HepG2 (cell line): ENCODE results near the gene SLU7. TPM values are rescaled to one million over a fixed set of nuclear protein-coding genes. Genes with fewer than 3 reads are reported as not detected.

Source experiments
- AHR ChIP-seq: IDR thresholded peaks from 2 replicates; pipeline ENCODE4 v1.6.1; 2018; ENCODE audit warnings: missing genetic modification reagents, missing compliant biosample characterization
- BCL6 ChIP-seq: IDR thresholded peaks from 2 replicates; pipeline ENCODE4 v1.6.1; 2016; ENCODE audit warnings: missing genetic modification reagents, missing compliant biosample characterization
- ETV5 ChIP-seq: IDR thresholded peaks from 2 replicates; pipeline ENCODE4 v1.6.1; 2018; ENCODE audit warnings: missing biosample characterization, missing genetic modification reagents, inconsistent platforms, borderline replicate concordance
- HMG20A ChIP-seq: IDR thresholded peaks from 2 replicates; pipeline ENCODE4 v1.6.1; 2016; ENCODE audit warnings: borderline replicate concordance
- MAFG ChIP-seq: sonication (generic); formaldehyde crosslinking; IDR thresholded peaks from 2 replicates; pipeline ENCODE4 v1.5.1; 2020; ENCODE audit warnings: mild to moderate bottlenecking, missing genetic modification reagents
- SAP130 ChIP-seq: IDR thresholded peaks from 2 replicates; pipeline ENCODE4 v1.6.1; 2016; ENCODE audit warnings: low read depth
- TBX3 ChIP-seq: fragments of 450-650 bp; IDR thresholded peaks from 2 replicates; pipeline ENCODE4 v1.6.1; 2017; ENCODE audit warnings: antibody characterized with exemption, mild to moderate bottlenecking, inconsistent platforms, borderline replicate concordance
- TP53 ChIP-seq: sonication (generic); formaldehyde crosslinking; conservative IDR thresholded peaks from 2 replicates; pipeline ENCODE4 v1.4.0; 2020; ENCODE audit warnings: missing genetic modification reagents
- ZMYM3 ChIP-seq: sonication (generic); formaldehyde crosslinking; IDR thresholded peaks from 2 replicates; pipeline ENCODE4 v1.5.1; 2020; ENCODE audit warnings: mild to moderate bottlenecking, missing genetic modification reagents
- ZNF205 ChIP-seq: IDR thresholded peaks from 2 replicates; pipeline ENCODE4 v1.6.1; 2018; ENCODE audit warnings: missing biosample characterization, missing genetic modification reagents
- ZNF616 ChIP-seq: sonication (generic); formaldehyde crosslinking; IDR thresholded peaks from 2 replicates; pipeline ENCODE4 v1.5.0; 2020; ENCODE audit warnings: low read depth, mild to moderate bottlenecking, missing genetic modification reagents
- ZSCAN20 ChIP-seq: sonication (generic); formaldehyde crosslinking; IDR thresholded peaks from 2 replicates; pipeline ENCODE4 v1.4.0; 2020; ENCODE audit warnings: missing genetic modification reagents, mild to moderate bottlenecking, borderline replicate concordance
- polyA plus RNA-seq, 8 experiments: library from polyadenylated mRNA; depleted of rRNA in 3 of 8; stranded (reverse) in 7 of 8; unstranded in 1 of 8; fragments of >200 nt; fragmentation: Illumina TruSeq in 4 of 8; extraction: Trizol in 4 of 8; gene quantifications; 2 replicates each; pipeline versions ENCODE4 v1.2.1 to v1.2.3, GENCODE V29; 2011 to 2016; ENCODE audit warnings: low read depth in 4 of 8, missing spikeins in 1 of 8, mixed read lengths in 1 of 8; ENCODE audit not compliant: insufficient read depth in 1 of 8
- total RNA-seq, 5 experiments: library from RNA; depleted of rRNA; stranded (reverse); fragments of >200 nt; fragmentation: Illumina TruSeq; extraction: Trizol; gene quantifications; 2 replicates each; pipeline ENCODE4 v1.2.3, GENCODE V29; 2016; ENCODE audit warnings: low read depth in 1 of 5
- TF ChIP-seq, protein P1 (sequence below): sonication (generic); formaldehyde crosslinking; IDR thresholded peaks from 2 replicates; pipeline ENCODE4 v1.4.0; 2020; ENCODE audit warnings: missing genetic modification reagents, borderline replicate concordance
- TF ChIP-seq, protein P2 (sequence below): IDR thresholded peaks from 2 replicates; pipeline ENCODE4 v1.4.0; 2020; ENCODE audit warnings: mild to moderate bottlenecking, missing genetic modification reagents
- TF ChIP-seq, protein P3 (sequence below): sonication (generic); formaldehyde crosslinking; conservative IDR thresholded peaks from 2 replicates; pipeline ENCODE4 v1.8.0; 2022; ENCODE audit warnings: low read depth, missing genetic modification reagents
- TF ChIP-seq, protein P4 (sequence below): sonication (generic); formaldehyde crosslinking; IDR thresholded peaks from 2 replicates; pipeline ENCODE4 v1.4.0; 2020; ENCODE audit warnings: missing genetic modification reagents, mild to moderate bottlenecking, borderline replicate concordance
- TF ChIP-seq, protein P5 (sequence below): sonication (generic); formaldehyde crosslinking; IDR thresholded peaks from 2 replicates; pipeline ENCODE4 v1.4.0; 2020; ENCODE audit warnings: mild to moderate bottlenecking, missing genetic modification reagents
- TF ChIP-seq, protein P6 (sequence below): sonication (generic); formaldehyde crosslinking; IDR thresholded peaks from 2 replicates; pipeline ENCODE4 v1.9.0; 2022; ENCODE audit warnings: low read depth, missing genetic modification reagents

SLU7 gene
- total and polyA plus RNA-seq, 2 of the 13 experiments (the other 11 are each of a cell fraction or from before 2014, with no cell fraction given) = 24.0 to 39.2 TPM

DNA sequence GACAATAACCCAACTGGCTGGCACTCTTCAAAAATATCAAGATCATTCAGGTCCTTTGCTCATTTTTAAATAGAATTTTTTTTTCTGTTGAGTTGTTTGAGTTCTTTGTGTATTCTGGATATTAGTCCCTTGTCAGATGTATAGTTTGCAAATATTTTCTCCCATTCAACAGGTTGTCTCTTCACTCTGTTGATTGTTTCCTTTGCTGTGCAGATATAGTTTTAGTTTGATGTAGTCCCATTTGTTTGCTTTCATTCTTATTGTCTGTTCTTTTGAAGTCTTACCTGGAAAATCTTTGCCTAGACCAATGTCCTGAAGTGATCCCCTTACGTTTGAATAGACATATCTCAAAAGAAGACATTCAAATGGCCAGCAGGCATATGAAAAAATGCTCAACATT, 25.5 kb upstream of the SLU7 start (continued):
- TF ChIP-seq, protein P1, sequence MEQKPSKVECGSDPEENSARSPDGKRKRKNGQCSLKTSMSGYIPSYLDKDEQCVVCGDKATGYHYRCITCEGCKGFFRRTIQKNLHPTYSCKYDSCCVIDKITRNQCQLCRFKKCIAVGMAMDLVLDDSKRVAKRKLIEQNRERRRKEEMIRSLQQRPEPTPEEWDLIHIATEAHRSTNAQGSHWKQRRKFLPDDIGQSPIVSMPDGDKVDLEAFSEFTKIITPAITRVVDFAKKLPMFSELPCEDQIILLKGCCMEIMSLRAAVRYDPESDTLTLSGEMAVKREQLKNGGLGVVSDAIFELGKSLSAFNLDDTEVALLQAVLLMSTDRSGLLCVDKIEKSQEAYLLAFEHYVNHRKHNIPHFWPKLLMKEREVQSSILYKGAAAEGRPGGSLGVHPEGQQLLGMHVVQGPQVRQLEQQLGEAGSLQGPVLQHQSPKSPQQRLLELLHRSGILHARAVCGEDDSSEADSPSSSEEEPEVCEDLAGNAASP (CRISPR knock-in tag) = peak; percentile 62; the same call in 1 of the 2 replicates
- TF ChIP-seq ETV5 (CRISPR knock-in tag) = no peak
- TF ChIP-seq ZMYM3 (CRISPR knock-in tag) = no peak
- TF ChIP-seq, protein P2, sequence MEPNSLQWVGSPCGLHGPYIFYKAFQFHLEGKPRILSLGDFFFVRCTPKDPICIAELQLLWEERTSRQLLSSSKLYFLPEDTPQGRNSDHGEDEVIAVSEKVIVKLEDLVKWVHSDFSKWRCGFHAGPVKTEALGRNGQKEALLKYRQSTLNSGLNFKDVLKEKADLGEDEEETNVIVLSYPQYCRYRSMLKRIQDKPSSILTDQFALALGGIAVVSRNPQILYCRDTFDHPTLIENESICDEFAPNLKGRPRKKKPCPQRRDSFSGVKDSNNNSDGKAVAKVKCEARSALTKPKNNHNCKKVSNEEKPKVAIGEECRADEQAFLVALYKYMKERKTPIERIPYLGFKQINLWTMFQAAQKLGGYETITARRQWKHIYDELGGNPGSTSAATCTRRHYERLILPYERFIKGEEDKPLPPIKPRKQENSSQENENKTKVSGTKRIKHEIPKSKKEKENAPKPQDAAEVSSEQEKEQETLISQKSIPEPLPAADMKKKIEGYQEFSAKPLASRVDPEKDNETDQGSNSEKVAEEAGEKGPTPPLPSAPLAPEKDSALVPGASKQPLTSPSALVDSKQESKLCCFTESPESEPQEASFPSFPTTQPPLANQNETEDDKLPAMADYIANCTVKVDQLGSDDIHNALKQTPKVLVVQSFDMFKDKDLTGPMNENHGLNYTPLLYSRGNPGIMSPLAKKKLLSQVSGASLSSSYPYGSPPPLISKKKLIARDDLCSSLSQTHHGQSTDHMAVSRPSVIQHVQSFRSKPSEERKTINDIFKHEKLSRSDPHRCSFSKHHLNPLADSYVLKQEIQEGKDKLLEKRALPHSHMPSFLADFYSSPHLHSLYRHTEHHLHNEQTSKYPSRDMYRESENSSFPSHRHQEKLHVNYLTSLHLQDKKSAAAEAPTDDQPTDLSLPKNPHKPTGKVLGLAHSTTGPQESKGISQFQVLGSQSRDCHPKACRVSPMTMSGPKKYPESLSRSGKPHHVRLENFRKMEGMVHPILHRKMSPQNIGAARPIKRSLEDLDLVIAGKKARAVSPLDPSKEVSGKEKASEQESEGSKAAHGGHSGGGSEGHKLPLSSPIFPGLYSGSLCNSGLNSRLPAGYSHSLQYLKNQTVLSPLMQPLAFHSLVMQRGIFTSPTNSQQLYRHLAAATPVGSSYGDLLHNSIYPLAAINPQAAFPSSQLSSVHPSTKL (CRISPR knock-in tag) = peak; percentile 50; the same call in 1 of the 2 replicates
- TF ChIP-seq, protein P3, sequence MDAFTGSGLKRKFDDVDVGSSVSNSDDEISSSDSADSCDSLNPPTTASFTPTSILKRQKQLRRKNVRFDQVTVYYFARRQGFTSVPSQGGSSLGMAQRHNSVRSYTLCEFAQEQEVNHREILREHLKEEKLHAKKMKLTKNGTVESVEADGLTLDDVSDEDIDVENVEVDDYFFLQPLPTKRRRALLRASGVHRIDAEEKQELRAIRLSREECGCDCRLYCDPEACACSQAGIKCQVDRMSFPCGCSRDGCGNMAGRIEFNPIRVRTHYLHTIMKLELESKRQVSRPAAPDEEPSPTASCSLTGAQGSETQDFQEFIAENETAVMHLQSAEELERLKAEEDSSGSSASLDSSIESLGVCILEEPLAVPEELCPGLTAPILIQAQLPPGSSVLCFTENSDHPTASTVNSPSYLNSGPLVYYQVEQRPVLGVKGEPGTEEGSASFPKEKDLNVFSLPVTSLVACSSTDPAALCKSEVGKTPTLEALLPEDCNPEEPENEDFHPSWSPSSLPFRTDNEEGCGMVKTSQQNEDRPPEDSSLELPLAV (CRISPR knock-in tag) = no peak
- no peak for TF ChIP-seq TP53 (CRISPR knock-in tag)
- TF ChIP-seq SAP130 (CRISPR knock-in tag) = peak; percentile 18; the same call in 1 of the 2 replicates
- peak; percentile 74 for TF ChIP-seq BCL6
- no peak for TF ChIP-seq ZNF616
- TF ChIP-seq, protein P4, sequence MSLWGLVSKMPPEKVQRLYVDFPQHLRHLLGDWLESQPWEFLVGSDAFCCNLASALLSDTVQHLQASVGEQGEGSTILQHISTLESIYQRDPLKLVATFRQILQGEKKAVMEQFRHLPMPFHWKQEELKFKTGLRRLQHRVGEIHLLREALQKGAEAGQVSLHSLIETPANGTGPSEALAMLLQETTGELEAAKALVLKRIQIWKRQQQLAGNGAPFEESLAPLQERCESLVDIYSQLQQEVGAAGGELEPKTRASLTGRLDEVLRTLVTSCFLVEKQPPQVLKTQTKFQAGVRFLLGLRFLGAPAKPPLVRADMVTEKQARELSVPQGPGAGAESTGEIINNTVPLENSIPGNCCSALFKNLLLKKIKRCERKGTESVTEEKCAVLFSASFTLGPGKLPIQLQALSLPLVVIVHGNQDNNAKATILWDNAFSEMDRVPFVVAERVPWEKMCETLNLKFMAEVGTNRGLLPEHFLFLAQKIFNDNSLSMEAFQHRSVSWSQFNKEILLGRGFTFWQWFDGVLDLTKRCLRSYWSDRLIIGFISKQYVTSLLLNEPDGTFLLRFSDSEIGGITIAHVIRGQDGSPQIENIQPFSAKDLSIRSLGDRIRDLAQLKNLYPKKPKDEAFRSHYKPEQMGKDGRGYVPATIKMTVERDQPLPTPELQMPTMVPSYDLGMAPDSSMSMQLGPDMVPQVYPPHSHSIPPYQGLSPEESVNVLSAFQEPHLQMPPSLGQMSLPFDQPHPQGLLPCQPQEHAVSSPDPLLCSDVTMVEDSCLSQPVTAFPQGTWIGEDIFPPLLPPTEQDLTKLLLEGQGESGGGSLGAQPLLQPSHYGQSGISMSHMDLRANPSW (CRISPR knock-in tag) = no peak
- TF ChIP-seq ZSCAN20 (CRISPR knock-in tag) = no peak
- TF ChIP-seq, protein P5, sequence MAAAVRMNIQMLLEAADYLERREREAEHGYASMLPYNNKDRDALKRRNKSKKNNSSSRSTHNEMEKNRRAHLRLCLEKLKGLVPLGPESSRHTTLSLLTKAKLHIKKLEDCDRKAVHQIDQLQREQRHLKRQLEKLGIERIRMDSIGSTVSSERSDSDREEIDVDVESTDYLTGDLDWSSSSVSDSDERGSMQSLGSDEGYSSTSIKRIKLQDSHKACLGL (CRISPR knock-in tag) = no peak
- TF ChIP-seq ZNF205 (CRISPR knock-in tag) = no peak
- TF ChIP-seq MAFG = no peak
- TF ChIP-seq, protein P6, sequence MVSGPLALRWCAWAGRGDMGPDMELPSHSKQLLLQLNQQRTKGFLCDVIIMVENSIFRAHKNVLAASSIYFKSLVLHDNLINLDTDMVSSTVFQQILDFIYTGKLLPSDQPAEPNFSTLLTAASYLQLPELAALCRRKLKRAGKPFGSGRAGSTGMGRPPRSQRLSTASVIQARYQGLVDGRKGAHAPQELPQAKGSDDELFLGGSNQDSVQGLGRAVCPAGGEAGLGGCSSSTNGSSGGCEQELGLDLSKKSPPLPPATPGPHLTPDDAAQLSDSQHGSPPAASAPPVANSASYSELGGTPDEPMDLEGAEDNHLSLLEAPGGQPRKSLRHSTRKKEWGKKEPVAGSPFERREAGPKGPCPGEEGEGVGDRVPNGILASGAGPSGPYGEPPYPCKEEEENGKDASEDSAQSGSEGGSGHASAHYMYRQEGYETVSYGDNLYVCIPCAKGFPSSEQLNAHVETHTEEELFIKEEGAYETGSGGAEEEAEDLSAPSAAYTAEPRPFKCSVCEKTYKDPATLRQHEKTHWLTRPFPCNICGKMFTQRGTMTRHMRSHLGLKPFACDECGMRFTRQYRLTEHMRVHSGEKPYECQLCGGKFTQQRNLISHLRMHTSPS (CRISPR knock-in tag) = no peak
- 0 out of 2 replicates have a peak, but pooled peaks have one; percentile 5 for TF ChIP-seq HMG20A (CRISPR knock-in tag)
- TF ChIP-seq AHR (CRISPR knock-in tag) = no peak
- 0 out of 2 replicates have a peak, but pooled peaks have one; percentile 12 for TF ChIP-seq TBX3
